ENCODE data around the gene OLA1.

DNA sequence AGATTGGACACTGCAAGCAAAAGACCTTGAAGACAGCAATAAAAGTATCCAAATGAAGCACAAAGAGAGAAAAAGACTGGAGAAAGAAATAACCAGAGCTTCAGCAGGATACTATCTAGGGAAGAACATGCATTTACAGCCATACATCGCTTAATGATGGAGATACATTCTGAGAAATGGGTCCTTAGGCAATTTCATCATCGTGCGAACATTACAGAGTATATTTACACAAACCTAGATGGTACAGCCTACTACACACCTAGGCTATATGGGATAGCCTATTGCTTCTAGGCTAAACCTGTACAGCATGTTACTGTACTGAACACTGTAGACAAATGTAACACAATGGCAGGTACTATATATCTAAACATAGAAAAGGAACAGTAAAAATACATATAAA is 11.9 kb downstream of the OLA1 start:
- TF ChIP-seq SUZ12 (IDR thresholded peaks at IDR 0.05; ENCODE audit: extremely low read depth, insufficient read depth, insufficient read length), result no peak
- TF ChIP-seq ZNF274 (IDR thresholded peaks at IDR 0.05; ENCODE audit: low read depth, low read length), result no peak
